ENCODE results near the gene SEC62.
"Not testable (repeated sequence)": the region's sequence is repeated elsewhere in the genome, so short reads cannot be mapped to it uniquely, and the experiment has no call there.

SEC62 gene

GRCh38 chr3:170016057-170016456 lies 49.5 kb downstream of the SEC62 start:
- no peak for DNase-seq (ENCODE audit: low spot score)
- TF ChIP-seq CTCF (IDR thresholded peaks at IDR 0.05) = no peak
- H3K4me3 ChIP-seq = no peak overlapping the region
- H3K27ac ChIP-seq = no peak overlapping the region

- DNase-seq (ENCODE audit: low spot score); H3K4me3 ChIP-seq; H3K27ac ChIP-seq: not testable (repeated sequence)
These were observed 52.7 kb downstream of the SEC62 start for GRCh38 chr3:170019306-170019705.

GRCh38 chr3:170021083-170021482 lies 54.5 kb downstream of the SEC62 start:
- Histone ChIP-seq H3K4me3 (no peak overlapping the region), H3K27ac (no peak overlapping the region)
- DNase-seq (ENCODE audit: low spot score) = no peak
- TF ChIP-seq CTCF (IDR thresholded peaks at IDR 0.05) = no peak

GRCh38 chr3:170022336-170022735 lies 55.7 kb downstream of the SEC62 start:
- Histone ChIP-seq H3K4me3 (no peak overlapping the region), H3K27ac (no peak overlapping the region)
- no peak for DNase-seq (ENCODE audit: low spot score)

GRCh38 chr3:170023165-170023564 lies 56.6 kb downstream of the SEC62 start:
- TF ChIP-seq CTCF (IDR thresholded peaks at IDR 0.05) = no peak
- Histone ChIP-seq H3K27ac (no peak overlapping the region), H3K4me3 (no peak overlapping the region)
- no peak for DNase-seq (ENCODE audit: low spot score)

More at GRCh38 chr3:170022336-170022735, 55.7 kb downstream of the SEC62 start:
- no peak for TF ChIP-seq CTCF (IDR thresholded peaks at IDR 0.05)

GRCh38 chr3:170024581-170024980 lies 58.0 kb downstream of the SEC62 start:
- no peak for DNase-seq (ENCODE audit: low spot score)
- H3K27ac ChIP-seq = no peak overlapping the region
- no peak overlapping the region for H3K4me3 ChIP-seq
- no peak for TF ChIP-seq CTCF (IDR thresholded peaks at IDR 0.05)

- TF ChIP-seq CTCF (IDR thresholded peaks at IDR 0.05) = no peak
- H3K27ac ChIP-seq = no peak overlapping the region
- no peak overlapping the region for H3K4me3 ChIP-seq
- no peak for DNase-seq (ENCODE audit: low spot score)
These were observed 60.9 kb downstream of the SEC62 start for GRCh38 chr3:170027233-170028102.

Data from coronary artery (tissue), 2 donors.